Liver (tissue), 9 donors: ENCODE results near the gene THRB. TPM values are rescaled to one million over a fixed set of nuclear protein-coding genes. Genes with fewer than 3 reads are reported as not detected.

Experiments
- DNase-seq: peaks from one replicate; pipeline ENCODE4 v3.0.0-alpha.2; 2017; ENCODE audit warnings: low spot score
- H3K27ac ChIP-seq, 2 donors: one replicate each; pipeline ENCODE4 v1.7.0; 2013; ENCODE audit warnings: inconsistent platforms in 2 of 2, low read length in 2 of 2, control low read depth in 1 of 2, low read depth in 1 of 2, mild to moderate bottlenecking in 1 of 2
- H3K27me3 ChIP-seq, 4 donors: one replicate each; pipeline versions ENCODE4 v1.6.1 to v1.7.0; 2013; ENCODE audit warnings: low read length in 3 of 4, inconsistent platforms in 1 of 4, mild to moderate bottlenecking in 1 of 4, moderate library complexity in 1 of 4; ENCODE audit not compliant: control insufficient read depth in 4 of 4, insufficient read depth in 4 of 4
- H3K36me3 ChIP-seq, 4 donors: one replicate each; pipeline versions ENCODE4 v1.6.1 to v1.7.0; 2013; ENCODE audit warnings: low read length in 3 of 4, mild to moderate bottlenecking in 3 of 4, low read depth in 1 of 4, moderate library complexity in 1 of 4; ENCODE audit not compliant: control insufficient read depth in 4 of 4, insufficient read depth in 3 of 4
- H3K4me1 ChIP-seq, 4 donors: one replicate each; pipeline versions ENCODE4 v1.6.1 to v1.7.0; 2013; ENCODE audit warnings: low read length in 3 of 4, mild to moderate bottlenecking in 3 of 4, moderate library complexity in 1 of 4; ENCODE audit not compliant: control insufficient read depth in 4 of 4, insufficient read depth in 4 of 4
- H3K4me3 ChIP-seq, 3 donors: one replicate each; pipeline versions ENCODE4 v1.6.1 to v1.7.0; 2013; ENCODE audit warnings: low read length in 3 of 3, control low read depth in 1 of 3, low read depth in 1 of 3, mild to moderate bottlenecking in 1 of 3
- H3K9ac ChIP-seq, 2 donors: one replicate each; pipeline ENCODE4 v1.7.0; 2013; ENCODE audit warnings: low read length in 2 of 2, mild to moderate bottlenecking in 2 of 2, moderate library complexity in 2 of 2, control low read depth in 1 of 2, low read depth in 1 of 2
- H3K9me3 ChIP-seq, 4 donors: one replicate each; pipeline versions ENCODE4 v1.6.1 to v1.7.0; 2013; ENCODE audit warnings: low read length in 3 of 4; ENCODE audit not compliant: control insufficient read depth in 4 of 4
- FOXA1 ChIP-seq: IDR thresholded peaks from 2 replicates; pipeline ENCODE4 v1.6.1; 2016; ENCODE audit warnings: antibody characterized with exemption
- GABPA ChIP-seq, 2 donors: IDR thresholded peaks in 1 of 2; conservative IDR thresholded peaks in 1 of 2; 2 replicates each; pipeline ENCODE4 v1.6.1; 2016; ENCODE audit warnings: antibody characterized with exemption in 2 of 2, mild to moderate bottlenecking in 1 of 2, moderate library complexity in 1 of 2
- HNF4A ChIP-seq, 2 donors: conservative IDR thresholded peaks; 2 replicates each; pipeline ENCODE4 v1.6.1; 2016; ENCODE audit warnings: antibody characterized with exemption in 2 of 2, mild to moderate bottlenecking in 2 of 2
- HNF4G ChIP-seq: IDR thresholded peaks from 2 replicates; pipeline ENCODE4 v1.6.1; 2016; ENCODE audit warnings: antibody characterized with exemption
- RAD21 ChIP-seq, 2 donors: IDR thresholded peaks; 2 replicates each; pipeline ENCODE4 v1.6.1; 2016; ENCODE audit warnings: antibody characterized with exemption in 2 of 2, mild to moderate bottlenecking in 2 of 2
- REST ChIP-seq: IDR thresholded peaks from 2 replicates; pipeline ENCODE4 v1.6.1; 2016; ENCODE audit warnings: antibody characterized with exemption, mild to moderate bottlenecking
- TAF1 ChIP-seq: conservative IDR thresholded peaks from 2 replicates; pipeline ENCODE4 v1.6.1; 2016; ENCODE audit warnings: antibody characterized with exemption, mild to moderate bottlenecking
- YY1 ChIP-seq: IDR thresholded peaks from 2 replicates; pipeline ENCODE4 v1.6.1; 2016; ENCODE audit warnings: antibody characterized with exemption, mild to moderate bottlenecking
- WGBS: extraction: QIAGEN DNeasy Blood & Tissue Kit; methylation state at CpG from one replicate; pipeline ENCODE4 v1.1.7; 2013; 5-methylcytosine and 5-hydroxymethylcytosine counted together
- polyA plus RNA-seq, 2 donors: library from polyadenylated mRNA; stranded (reverse) in 1 of 2; unstranded in 1 of 2; fragments of 200-250 nt in 1 of 2; fragments of >200 nt in 1 of 2; fragmentation: Nextera tagmentation in 1 of 2; extraction: Ambion mirVana in 1 of 2; gene quantifications; one replicate each; pipeline versions ENCODE4 v1.2.1 to v1.2.3, GENCODE V29; 2013 to 2015
- total RNA-seq, 2 donors: library from RNA; depleted of rRNA; stranded (reverse); fragments of >200 nt; gene quantifications; one replicate each; pipeline ENCODE4 v1.2.3, GENCODE V29; 2014
- TF ChIP-seq, protein P1 (sequence below): fragments of 150-350 bp; IDR thresholded peaks from 2 replicates; pipeline ENCODE4 v1.5.1; 2017; ENCODE audit warnings: improper control_type of control experiment, low read depth, low read length; ENCODE audit not compliant: missing input control
- donor health status: healthy.
- donor health status: healthy.
- donor health status: healthy.
- donor health status: healthy.
- donor health status: healthy.

THRB gene
- total and polyA plus RNA-seq, 4 donors, result 5.9 to 23.9 (median 9.3) TPM

- TF ChIP-seq, protein P1, sequence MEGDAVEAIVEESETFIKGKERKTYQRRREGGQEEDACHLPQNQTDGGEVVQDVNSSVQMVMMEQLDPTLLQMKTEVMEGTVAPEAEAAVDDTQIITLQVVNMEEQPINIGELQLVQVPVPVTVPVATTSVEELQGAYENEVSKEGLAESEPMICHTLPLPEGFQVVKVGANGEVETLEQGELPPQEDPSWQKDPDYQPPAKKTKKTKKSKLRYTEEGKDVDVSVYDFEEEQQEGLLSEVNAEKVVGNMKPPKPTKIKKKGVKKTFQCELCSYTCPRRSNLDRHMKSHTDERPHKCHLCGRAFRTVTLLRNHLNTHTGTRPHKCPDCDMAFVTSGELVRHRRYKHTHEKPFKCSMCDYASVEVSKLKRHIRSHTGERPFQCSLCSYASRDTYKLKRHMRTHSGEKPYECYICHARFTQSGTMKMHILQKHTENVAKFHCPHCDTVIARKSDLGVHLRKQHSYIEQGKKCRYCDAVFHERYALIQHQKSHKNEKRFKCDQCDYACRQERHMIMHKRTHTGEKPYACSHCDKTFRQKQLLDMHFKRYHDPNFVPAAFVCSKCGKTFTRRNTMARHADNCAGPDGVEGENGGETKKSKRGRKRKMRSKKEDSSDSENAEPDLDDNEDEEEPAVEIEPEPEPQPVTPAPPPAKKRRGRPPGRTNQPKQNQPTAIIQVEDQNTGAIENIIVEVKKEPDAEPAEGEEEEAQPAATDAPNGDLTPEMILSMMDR, result no peak
- no peak for TF ChIP-seq RAD21 (IDR thresholded peaks at IDR 0.05)
These were observed 48.6 kb downstream of the THRB start (continued) for GRCh38 chr3:24446032-24446431.

DNA sequence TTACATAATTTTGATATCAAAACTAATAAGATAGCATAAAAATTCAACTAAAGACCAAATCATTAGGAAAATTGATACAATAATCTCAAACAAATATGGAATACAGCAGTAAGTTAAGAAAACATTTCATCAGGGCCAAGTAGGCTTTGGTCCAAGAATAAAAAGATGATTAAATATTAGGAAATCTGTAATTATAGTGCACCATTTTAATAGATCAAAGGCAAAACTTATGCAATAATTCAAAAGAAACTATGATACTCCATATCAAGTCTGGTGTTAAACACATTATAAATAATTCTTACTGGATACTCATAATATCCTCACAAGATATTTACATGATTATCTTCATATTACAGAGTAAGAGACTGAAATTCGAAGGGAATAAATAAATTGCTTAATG lies 51.2 kb downstream of the THRB start:
- Histone ChIP-seq H3K9ac (no peak overlapping the region), H3K4me3 (no peak overlapping the region), H3K36me3 (no peaks in the 10 kb centered on the region), H3K27ac (no peak overlapping the region), H3K4me1 (peaks cover 3 to 28% (median 14%) of the 10 kb centered on the region in 4 donors), H3K9me3 (no peaks in the 10 kb centered on the region), H3K27me3 (no peaks in the 10 kb centered on the region)
- no peak for TF ChIP-seq GABPA (IDR thresholded peaks at IDR 0.05 in 1 of 2, conservative IDR thresholded peaks at IDR 0.05 in 1 of 2)
- TF ChIP-seq HNF4G, result no peak
- TF ChIP-seq TAF1, result no peak
- no peak for TF ChIP-seq FOXA1
- TF ChIP-seq, protein P1, result no peak
- peak; percentile 11 for TF ChIP-seq YY1
- no peak for TF ChIP-seq REST
- DNase-seq, result no peak
- WGBS, result 0% methylated on average over 1 of the region's 1 CpG

DNA sequence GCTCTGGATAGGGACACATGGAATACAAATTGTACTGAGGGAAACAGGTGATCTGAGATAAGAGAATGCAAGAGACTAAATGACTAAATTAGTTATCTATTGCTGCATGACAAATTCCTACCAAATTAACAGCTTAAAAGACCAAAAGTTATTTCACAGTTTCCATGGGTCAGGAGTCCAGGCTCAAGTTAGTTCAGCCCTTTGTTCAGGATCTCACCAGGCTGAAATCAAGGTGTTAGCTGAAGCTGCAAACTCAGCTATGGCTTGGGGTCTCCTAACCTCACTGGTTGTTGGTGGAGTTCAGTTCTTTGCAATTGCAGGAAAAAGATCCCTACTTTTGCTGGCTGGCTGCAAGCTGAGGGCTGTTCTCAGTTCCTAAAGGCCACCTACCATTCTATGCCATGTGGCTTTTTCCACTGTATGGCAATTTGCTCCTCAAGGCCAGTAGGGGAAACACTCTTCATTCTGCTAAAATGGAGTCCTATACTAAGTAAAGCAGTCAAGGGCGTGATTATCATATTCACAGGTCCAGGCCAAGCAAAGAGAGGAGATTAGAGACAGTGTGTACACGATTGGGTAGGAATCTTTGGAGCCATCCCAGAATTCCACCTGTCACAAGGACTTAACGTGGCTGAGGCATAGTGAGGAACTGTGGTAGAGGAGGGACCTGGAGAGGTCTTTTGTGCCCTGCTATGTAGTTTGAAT lies 53.7 kb downstream of the THRB start:
- no peaks in the 10 kb centered on the region for H3K9me3 ChIP-seq
- no peak for TF ChIP-seq GABPA (IDR thresholded peaks at IDR 0.05 in 1 of 2, conservative IDR thresholded peaks at IDR 0.05 in 1 of 2)
- peak; percentile 18 for TF ChIP-seq HNF4A (conservative IDR thresholded peaks at IDR 0.05)
- peak overlapping the region in 1 of 2 donors; percentile 6 for H3K27ac ChIP-seq
- H3K9ac ChIP-seq, result no peak overlapping the region
- H3K4me1 ChIP-seq, result peaks cover 3 to 35% (median 14%) of the 10 kb centered on the region in 4 donors
- DNase-seq, result no peak
- H3K27me3 ChIP-seq, result no peaks in the 10 kb centered on the region
- no peaks in the 10 kb centered on the region for H3K36me3 ChIP-seq
- no peak overlapping the region for H3K4me3 ChIP-seq
- 62% methylated on average over 3 of the region's 3 CpGs for whole genome bisulfite sequencing
